Sigmoid colon (tissue), 7 donors: ENCODE measurements around the gene TMEM207. TPM values are rescaled to one million over a fixed set of nuclear protein-coding genes. Genes with fewer than 3 reads are reported as not detected.

Source experiments
- DNase-seq: peaks from one replicate; pipeline ENCODE4 v3.0.0-alpha.2; 2019
- H3K27ac ChIP-seq, 4 donors: fragments of 200-600 bp; sonication (generic); one replicate each; pipeline ENCODE4 v1.5.1; 2016 to 2019; ENCODE audit warnings: mild to moderate bottlenecking in 1 of 4
- H3K27me3 ChIP-seq, 3 donors: fragments of 200-600 bp; sonication (generic); one replicate each; pipeline ENCODE4 v1.5.1; 2019; ENCODE audit warnings: mild to moderate bottlenecking in 1 of 3
- H3K36me3 ChIP-seq, 4 donors: fragments of 200-600 bp; sonication (generic); one replicate each; pipeline ENCODE4 v1.5.1; 2016 to 2019
- H3K4me1 ChIP-seq, 4 donors: fragments of 200-600 bp; sonication (generic); one replicate each; pipeline ENCODE4 v1.5.1; 2017 to 2019
- H3K4me3 ChIP-seq, 4 donors: fragments of 200-600 bp; sonication (generic); one replicate each; pipeline ENCODE4 v1.5.1; 2017 to 2019; ENCODE audit warnings: mild to moderate bottlenecking in 2 of 4, moderate library complexity in 1 of 4
- H3K9me3 ChIP-seq, 4 donors: fragments of 200-600 bp in 3 of 4; sonication (generic) in 3 of 4; one replicate each; pipeline versions ENCODE4 v1.5.1 to v1.6.1; 2013 to 2019
- CTCF ChIP-seq, 4 experiments: fragments of 450-650 bp in 3 of 4; fragments of 200-600 bp in 1 of 4; IDR thresholded peaks; one replicate each; pipeline ENCODE4 v1.5.1; 2016 to 2019; ENCODE audit warnings: antibody characterized with exemption in 4 of 4, mild to moderate bottlenecking in 3 of 4, moderate library complexity in 2 of 4
- EP300 ChIP-seq, 4 donors: sonication (generic); formaldehyde crosslinking; IDR thresholded peaks; one replicate each; pipeline ENCODE4 v1.6.1; 2017; ENCODE audit warnings: antibody characterized with exemption in 4 of 4
- POLR2A ChIP-seq, 2 donors: fragments of 450-650 bp; IDR thresholded peaks; one replicate each; pipeline ENCODE4 v1.6.1; 2016; ENCODE audit warnings: antibody characterized with exemption in 2 of 2, mild to moderate bottlenecking in 2 of 2, moderate library complexity in 2 of 2
- POLR2AphosphoS5 ChIP-seq, 4 donors: sonication (generic); formaldehyde crosslinking; IDR thresholded peaks; one replicate each; pipeline ENCODE4 v1.6.1; 2017; ENCODE audit warnings: antibody characterized with exemption in 4 of 4
- WGBS, 2 donors: extraction: QIAGEN DNeasy Blood & Tissue Kit; methylation state at CpG; one replicate each; pipeline ENCODE4 v1.1.7; 2013; 5-methylcytosine and 5-hydroxymethylcytosine counted together
- intact Hi-C: fragments of 100-400 bp; cut with DNase I; formaldehyde crosslinking; loops from one replicate; pipeline ENCODE4 v1.15.1; 2023
- polyA plus RNA-seq, 3 donors: library from polyadenylated mRNA; stranded (reverse); fragments of 200-250 nt; gene quantifications; one replicate each; pipeline ENCODE4 v1.2.3, GENCODE V29; 2013
- total RNA-seq, 4 donors: library from RNA; depleted of rRNA; stranded (reverse); fragments of >200 nt; gene quantifications; one replicate each; pipeline ENCODE4 v1.1.0, GENCODE V29; 2016
- donor health status: healthy with polysubstance abuse.
- donor health status: Bipolar disorder and iron deficiency.
- donor health status: healthy.

The TMEM207 gene
- total and polyA plus RNA-seq, 7 donors, result not detected

GRCh38 chr3:190467922-190468321 is 18.2 kb upstream of the TMEM207 start:
- intact Hi-C loops, result no loop called here
- TF ChIP-seq POLR2A (IDR thresholded peaks at IDR 0.05) (no peak), EP300 (IDR thresholded peaks at IDR 0.05) (no peak), POLR2AphosphoS5 (IDR thresholded peaks at IDR 0.05) (no peak), CTCF (IDR thresholded peaks at IDR 0.05) (no peak)
- no peak overlapping the region for H3K27ac ChIP-seq
- H3K36me3 ChIP-seq, result no peaks in the 10 kb centered on the region
- H3K9me3 ChIP-seq, result peaks cover 0 to 3% (median 0%) of the 10 kb centered on the region in 4 donors
- H3K4me1 ChIP-seq, result no peaks in the 10 kb centered on the region
- H3K4me3 ChIP-seq, result no peak overlapping the region
- DNase-seq, result no peak
- H3K27me3 ChIP-seq, result no peaks in the 10 kb centered on the region

- Histone ChIP-seq H3K27me3 (no peaks in the 10 kb centered on the region), H3K27ac (no peak overlapping the region), H3K36me3 (no peaks in the 10 kb centered on the region), H3K9me3 (no peaks in the 10 kb centered on the region), H3K4me3 (no peak overlapping the region), H3K4me1 (no peaks in the 10 kb centered on the region)
- TF ChIP-seq CTCF (IDR thresholded peaks at IDR 0.05) (no peak), POLR2AphosphoS5 (IDR thresholded peaks at IDR 0.05) (no peak), POLR2A (IDR thresholded peaks at IDR 0.05) (no peak), EP300 (IDR thresholded peaks at IDR 0.05) (no peak)
- intact Hi-C loops, result no loop called here
- no peak for DNase-seq
- WGBS, 2 donors, result 40 to 49% methylated on average over 2 of the region's 2 CpGs
Observed at GRCh38 chr3:190458040-190458439, 8.3 kb upstream of the TMEM207 start.

- TF ChIP-seq EP300 (IDR thresholded peaks at IDR 0.05), result no peak
- no peak for TF ChIP-seq POLR2A (IDR thresholded peaks at IDR 0.05)
- no peak for TF ChIP-seq POLR2AphosphoS5 (IDR thresholded peaks at IDR 0.05)
- no peak for TF ChIP-seq CTCF (IDR thresholded peaks at IDR 0.05)
- no peak overlapping the region for H3K27ac ChIP-seq
- no peaks in the 10 kb centered on the region for H3K27me3 ChIP-seq
- H3K36me3 ChIP-seq, result no peaks in the 10 kb centered on the region
- no peak for DNase-seq
- intact Hi-C loops, result no loop called here
- no peak overlapping the region for H3K4me3 ChIP-seq
- no peaks in the 10 kb centered on the region for H3K9me3 ChIP-seq
- no peaks in the 10 kb centered on the region for H3K4me1 ChIP-seq
- 90 to 95% methylated on average over 1 of the region's 1 CpG for WGBS, 2 donors
Observed at GRCh38 chr3:190456770-190457169, 7.1 kb upstream of the TMEM207 start.

DNA sequence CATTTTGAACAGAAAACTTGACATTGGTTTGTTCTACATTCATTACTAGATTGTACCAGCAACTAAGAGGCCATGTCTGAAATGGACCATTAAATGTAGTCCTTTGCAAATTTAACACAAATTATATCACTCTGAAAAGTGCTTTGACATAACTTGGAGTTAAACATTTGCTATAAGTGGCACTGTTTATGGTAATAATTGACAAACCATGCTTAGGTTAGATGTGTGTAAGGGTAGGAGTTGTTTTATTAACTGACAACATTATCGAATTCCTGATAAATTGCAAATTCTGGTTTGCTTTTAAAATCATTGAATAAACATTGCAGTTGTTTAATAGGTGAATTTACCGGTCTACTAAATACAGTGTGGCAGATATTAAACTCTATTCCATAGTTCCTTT is 6.1 kb upstream of the TMEM207 start:
- intact Hi-C loops, result no loop called here
- TF ChIP-seq EP300 (IDR thresholded peaks at IDR 0.05) (no peak), POLR2A (IDR thresholded peaks at IDR 0.05) (no peak), POLR2AphosphoS5 (IDR thresholded peaks at IDR 0.05) (no peak), CTCF (IDR thresholded peaks at IDR 0.05) (no peak)
- H3K27ac ChIP-seq, result no peak overlapping the region
- 20 to 72% methylated on average over 2 of the region's 2 CpGs for WGBS, 2 donors
- H3K27me3 ChIP-seq, result no peaks in the 10 kb centered on the region
- no peak overlapping the region for H3K4me3 ChIP-seq
- H3K36me3 ChIP-seq, result no peaks in the 10 kb centered on the region
- no peaks in the 10 kb centered on the region for H3K9me3 ChIP-seq
- H3K4me1 ChIP-seq, result no peaks in the 10 kb centered on the region
- DNase-seq, result no peak

DNA sequence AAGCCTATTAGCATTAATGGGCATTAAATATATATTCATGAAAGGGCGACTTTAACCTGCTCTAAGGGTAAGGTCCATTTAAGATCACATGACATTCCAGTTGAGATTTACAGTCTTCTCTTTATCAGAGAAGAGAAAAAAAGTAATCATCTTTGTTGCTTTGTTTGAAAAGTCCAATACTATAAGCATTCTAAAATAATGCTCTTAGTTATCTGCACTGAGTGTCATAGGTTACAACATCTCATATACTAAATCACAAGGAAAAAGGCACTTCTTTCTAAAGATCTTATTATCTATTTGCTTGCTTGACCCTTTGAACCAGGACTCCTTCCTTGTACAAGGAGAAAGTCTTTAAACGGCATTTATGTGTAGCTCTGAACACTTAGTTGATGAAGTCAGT is 1.4 kb downstream of the TMEM207 start:
- WGBS, 2 donors, result 57 to 80% methylated on average over 2 of the region's 2 CpGs
- no peak for DNase-seq
- Histone ChIP-seq H3K27ac (no peak overlapping the region), H3K9me3 (no peaks in the 10 kb centered on the region), H3K4me3 (no peak overlapping the region), H3K36me3 (no peaks in the 10 kb centered on the region), H3K27me3 (no peaks in the 10 kb centered on the region), H3K4me1 (no peaks in the 10 kb centered on the region)
- intact Hi-C loops, result no loop called here
- TF ChIP-seq POLR2A (IDR thresholded peaks at IDR 0.05), result no peak
